Loucy (cell line): ENCODE measurements around the gene JARID2.

ENCODE experiments used
- H2AFZ ChIP-seq: fragments of 200-600 bp; sonication (generic); 2 replicates; pipeline ENCODE4 v1.6.0; 2016; ENCODE audit warnings: antibody characterized with exemption, mild to moderate bottlenecking, low read length, moderate library complexity
- H3F3A ChIP-seq: fragments of 200-600 bp; 2 replicates; pipeline ENCODE4 v1.6.0; 2016; ENCODE audit warnings: antibody characterized with exemption, low read depth, mild to moderate bottlenecking
- H3K27me3 ChIP-seq: fragments of 200-600 bp; sonication (generic); 2 replicates; pipeline ENCODE4 v1.6.1; 2014; ENCODE audit warnings: low read length, mild to moderate bottlenecking; ENCODE audit not compliant: insufficient read depth, poor library complexity, severe bottlenecking
- H3K36me3 ChIP-seq: fragments of 200-600 bp; sonication (generic); 2 replicates; pipeline ENCODE4 v1.6.1; 2016; ENCODE audit warnings: low read length; ENCODE audit not compliant: insufficient read depth
- H3K4me1 ChIP-seq: fragments of 200-600 bp; sonication (generic); 2 replicates; pipeline ENCODE4 v1.5.1; 2014; ENCODE audit warnings: low read length, mild to moderate bottlenecking; ENCODE audit not compliant: insufficient read depth, poor library complexity, severe bottlenecking
- H3K4me2 ChIP-seq: fragments of 200-600 bp; sonication (generic); 2 replicates; pipeline ENCODE4 v1.6.0; 2014; ENCODE audit warnings: antibody characterized with exemption, low read length, low read depth, mild to moderate bottlenecking; ENCODE audit not compliant: poor library complexity, severe bottlenecking
- H3K4me3 ChIP-seq: fragments of 200-600 bp; sonication (generic); 2 replicates; pipeline ENCODE4 v1.5.1; 2014; ENCODE audit warnings: low read length, mild to moderate bottlenecking, mixed read lengths; ENCODE audit not compliant: poor library complexity, severe bottlenecking
- H3K79me2 ChIP-seq: fragments of 200-600 bp; sonication (generic); 2 replicates; pipeline ENCODE4 v1.6.1; 2014; ENCODE audit warnings: low read length; ENCODE audit not compliant: insufficient read depth
- H3K9ac ChIP-seq: fragments of 200-600 bp; sonication (generic); 2 replicates; pipeline ENCODE4 v1.6.0; 2014; ENCODE audit warnings: mild to moderate bottlenecking, low read depth, low read length, moderate library complexity; ENCODE audit not compliant: poor library complexity, severe bottlenecking
- H3K9me2 ChIP-seq: fragments of 200-600 bp; sonication (generic); replicated peaks from 2 replicates; pipeline ENCODE4 v1.6.1; 2016; ENCODE audit warnings: low read depth, low read length, mixed read lengths
- H3K9me3 ChIP-seq: fragments of 200-600 bp; sonication (generic); 2 replicates; pipeline ENCODE4 v1.6.1; 2014; ENCODE audit warnings: mild to moderate bottlenecking, antibody characterized with exemption, low read length, low read depth; ENCODE audit not compliant: insufficient read depth
- H4K20me1 ChIP-seq: fragments of 200-600 bp; sonication (generic); 2 replicates; pipeline ENCODE4 v1.6.0; 2014; ENCODE audit warnings: antibody characterized with exemption, low read length, mild to moderate bottlenecking; ENCODE audit not compliant: insufficient read depth, poor library complexity, severe bottlenecking
- EZH2phosphoT487 ChIP-seq: fragments of 200-600 bp; IDR thresholded peaks from 2 replicates; pipeline ENCODE4 v1.6.1; 2018; ENCODE audit warnings: antibody characterized with exemption, mild to moderate bottlenecking, moderate library complexity, borderline replicate concordance
- TF ChIP-seq, protein P1 (sequence below): fragments of 200-600 bp; sonication (generic); conservative IDR thresholded peaks from 2 replicates; pipeline ENCODE4 v1.5.1; 2014; ENCODE audit warnings: mild to moderate bottlenecking, antibody characterized with exemption, low read length

JARID2 gene

GRCh38 chr6:15472621-15473020, 226.8 kb downstream of the JARID2 start:
- Histone ChIP-seq H3K79me2 (peaks cover 94% of the 10 kb centered on the region), H3K27me3 (no peaks in the 10 kb centered on the region), H3K4me2 (no peak overlapping the region), H3K36me3 (peaks cover 93% of the 10 kb centered on the region), H3K9ac (no peak overlapping the region), H3F3A (no peaks in the 10 kb centered on the region), H4K20me1 (peaks cover 89% of the 10 kb centered on the region), H3K9me3 (no peaks in the 10 kb centered on the region), H3K9me2 (no peaks in the 10 kb centered on the region), H3K4me3 (no peak overlapping the region), H3K4me1 (no peaks in the 10 kb centered on the region), H2AFZ (no peak overlapping the region)
- TF ChIP-seq, protein P1, sequence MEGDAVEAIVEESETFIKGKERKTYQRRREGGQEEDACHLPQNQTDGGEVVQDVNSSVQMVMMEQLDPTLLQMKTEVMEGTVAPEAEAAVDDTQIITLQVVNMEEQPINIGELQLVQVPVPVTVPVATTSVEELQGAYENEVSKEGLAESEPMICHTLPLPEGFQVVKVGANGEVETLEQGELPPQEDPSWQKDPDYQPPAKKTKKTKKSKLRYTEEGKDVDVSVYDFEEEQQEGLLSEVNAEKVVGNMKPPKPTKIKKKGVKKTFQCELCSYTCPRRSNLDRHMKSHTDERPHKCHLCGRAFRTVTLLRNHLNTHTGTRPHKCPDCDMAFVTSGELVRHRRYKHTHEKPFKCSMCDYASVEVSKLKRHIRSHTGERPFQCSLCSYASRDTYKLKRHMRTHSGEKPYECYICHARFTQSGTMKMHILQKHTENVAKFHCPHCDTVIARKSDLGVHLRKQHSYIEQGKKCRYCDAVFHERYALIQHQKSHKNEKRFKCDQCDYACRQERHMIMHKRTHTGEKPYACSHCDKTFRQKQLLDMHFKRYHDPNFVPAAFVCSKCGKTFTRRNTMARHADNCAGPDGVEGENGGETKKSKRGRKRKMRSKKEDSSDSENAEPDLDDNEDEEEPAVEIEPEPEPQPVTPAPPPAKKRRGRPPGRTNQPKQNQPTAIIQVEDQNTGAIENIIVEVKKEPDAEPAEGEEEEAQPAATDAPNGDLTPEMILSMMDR: no peak
- TF ChIP-seq EZH2phosphoT487: no peak

DNA sequence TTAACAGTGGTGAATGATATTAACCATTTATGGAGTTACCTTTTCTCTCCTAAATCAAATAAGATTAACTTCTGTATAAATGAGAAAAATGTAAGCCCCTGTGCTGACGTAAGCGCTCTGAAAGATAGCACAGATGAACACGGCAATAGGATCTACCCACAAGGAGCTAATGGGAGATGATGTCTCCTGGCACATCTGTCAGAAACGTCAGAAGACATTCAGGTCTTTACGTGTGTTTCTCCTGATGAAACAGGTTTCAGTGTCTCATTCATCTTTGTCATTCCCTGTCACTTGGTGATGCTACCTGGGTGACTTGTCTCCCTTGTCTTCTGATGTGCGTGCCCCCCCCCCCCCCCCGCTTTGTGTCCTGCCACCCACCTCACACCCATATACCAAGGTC, 227.3 kb downstream of the JARID2 start:
- H3K4me2 ChIP-seq: no peak overlapping the region
- H3K36me3 ChIP-seq: peaks cover 96% of the 10 kb centered on the region

GRCh38 chr6:15473741-15474161, 227.9 kb downstream of the JARID2 start:
- Histone ChIP-seq H3K4me3 (no peak overlapping the region), H3F3A (no peaks in the 10 kb centered on the region), H3K27me3 (no peaks in the 10 kb centered on the region), H2AFZ (no peak overlapping the region), H3K4me1 (no peaks in the 10 kb centered on the region), H3K9ac (no peak overlapping the region), H3K79me2 (peaks cover 94% of the 10 kb centered on the region), H4K20me1 (peaks cover 88% of the 10 kb centered on the region), H3K4me2 (no peak overlapping the region), H3K9me2 (no peaks in the 10 kb centered on the region), H3K36me3 (peaks cover 94% of the 10 kb centered on the region), H3K9me3 (no peaks in the 10 kb centered on the region)
- TF ChIP-seq, protein P1: no peak
- no peak for TF ChIP-seq EZH2phosphoT487

More for the DNA sequence above, 227.3 kb downstream of the JARID2 start:
- Histone ChIP-seq H3K9me2 (no peaks in the 10 kb centered on the region), H2AFZ (no peak overlapping the region), H3K4me3 (no peak overlapping the region), H3K79me2 (peaks cover 94% of the 10 kb centered on the region), H3K27me3 (no peaks in the 10 kb centered on the region), H3K4me1 (no peaks in the 10 kb centered on the region), H4K20me1 (peaks cover 89% of the 10 kb centered on the region), H3K9ac (no peak overlapping the region), H3F3A (no peaks in the 10 kb centered on the region), H3K9me3 (no peaks in the 10 kb centered on the region)
- TF ChIP-seq EZH2phosphoT487: no peak
- TF ChIP-seq, protein P1: no peak
